Neural cell (in vitro differentiated cells): ENCODE data around the gene PRKACB.

Experiments used
- EZH2 ChIP-seq: fragments of 200-600, 300-800 bp; shearing (Covaris generic), sonication (generic); IDR thresholded peaks from 2 replicates; pipeline ENCODE4 v1.6.1; 2014; ENCODE audit warnings: antibody characterized with exemption, low read length, borderline replicate concordance, mild to moderate bottlenecking; ENCODE audit not compliant: insufficient read depth, poor library complexity, severe bottlenecking
- POLR2AphosphoS5 ChIP-seq: IDR thresholded peaks from 2 replicates; pipeline ENCODE4 v1.6.1; 2012
- RAD21 ChIP-seq: fragments of 450-650 bp; conservative IDR thresholded peaks from 2 replicates; pipeline ENCODE4 v1.6.1; 2014; ENCODE audit warnings: antibody characterized with exemption, mild to moderate bottlenecking, moderate library complexity
- TAF1 ChIP-seq: IDR thresholded peaks from 2 replicates; pipeline ENCODE4 v1.6.1; 2012; ENCODE audit warnings: low read depth
- TF ChIP-seq, protein P1 (sequence below): fragments of 450-650 bp; IDR thresholded peaks from 2 replicates; pipeline ENCODE4 v1.5.1; 2014; ENCODE audit warnings: antibody characterized with exemption, mild to moderate bottlenecking, moderate library complexity; ENCODE audit not compliant: poor library complexity, severe bottlenecking
- TF ChIP-seq, protein P2 (sequence below): IDR thresholded peaks from 2 replicates; pipeline ENCODE4 v1.6.1; 2012; ENCODE audit warnings: borderline replicate concordance

DNA sequence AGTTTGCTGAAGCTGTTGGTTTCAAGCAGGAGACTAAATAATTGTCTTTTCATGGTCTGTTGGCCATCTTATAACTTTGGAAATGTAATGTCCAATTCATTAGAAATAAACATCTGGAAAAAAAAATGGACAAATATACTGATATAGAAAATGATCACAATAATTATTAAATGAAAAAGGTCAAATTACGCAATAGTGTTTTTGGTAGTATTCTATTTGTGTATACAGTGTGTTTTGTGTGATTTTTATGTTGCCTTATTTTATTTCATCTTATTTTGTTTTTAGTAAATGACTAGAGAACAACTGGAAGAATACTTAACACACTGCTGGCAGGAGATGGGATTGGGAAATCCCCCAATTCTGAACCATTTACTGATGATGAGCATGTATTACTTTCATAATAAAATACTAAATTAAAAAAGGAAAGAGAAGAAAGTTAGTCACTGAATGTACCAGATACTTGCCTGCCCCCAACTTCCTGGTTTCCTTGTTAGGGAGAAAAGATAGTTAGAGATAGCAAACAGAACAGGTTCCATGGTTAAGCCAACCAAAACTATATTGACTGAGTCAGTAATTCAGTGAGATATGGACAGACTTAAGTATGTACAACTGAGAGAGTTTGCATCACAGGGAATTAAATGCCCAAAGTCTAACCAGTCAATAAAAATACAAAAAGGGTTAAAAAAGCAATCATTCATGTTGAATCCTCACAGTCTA, 133.4 kb downstream of the PRKACB start:
- TF ChIP-seq EZH2 (no peak), POLR2AphosphoS5 (no peak), RAD21 (no peak), TAF1 (no peak)
- TF ChIP-seq, protein P1, sequence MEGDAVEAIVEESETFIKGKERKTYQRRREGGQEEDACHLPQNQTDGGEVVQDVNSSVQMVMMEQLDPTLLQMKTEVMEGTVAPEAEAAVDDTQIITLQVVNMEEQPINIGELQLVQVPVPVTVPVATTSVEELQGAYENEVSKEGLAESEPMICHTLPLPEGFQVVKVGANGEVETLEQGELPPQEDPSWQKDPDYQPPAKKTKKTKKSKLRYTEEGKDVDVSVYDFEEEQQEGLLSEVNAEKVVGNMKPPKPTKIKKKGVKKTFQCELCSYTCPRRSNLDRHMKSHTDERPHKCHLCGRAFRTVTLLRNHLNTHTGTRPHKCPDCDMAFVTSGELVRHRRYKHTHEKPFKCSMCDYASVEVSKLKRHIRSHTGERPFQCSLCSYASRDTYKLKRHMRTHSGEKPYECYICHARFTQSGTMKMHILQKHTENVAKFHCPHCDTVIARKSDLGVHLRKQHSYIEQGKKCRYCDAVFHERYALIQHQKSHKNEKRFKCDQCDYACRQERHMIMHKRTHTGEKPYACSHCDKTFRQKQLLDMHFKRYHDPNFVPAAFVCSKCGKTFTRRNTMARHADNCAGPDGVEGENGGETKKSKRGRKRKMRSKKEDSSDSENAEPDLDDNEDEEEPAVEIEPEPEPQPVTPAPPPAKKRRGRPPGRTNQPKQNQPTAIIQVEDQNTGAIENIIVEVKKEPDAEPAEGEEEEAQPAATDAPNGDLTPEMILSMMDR = no peak
- TF ChIP-seq, protein P2, sequence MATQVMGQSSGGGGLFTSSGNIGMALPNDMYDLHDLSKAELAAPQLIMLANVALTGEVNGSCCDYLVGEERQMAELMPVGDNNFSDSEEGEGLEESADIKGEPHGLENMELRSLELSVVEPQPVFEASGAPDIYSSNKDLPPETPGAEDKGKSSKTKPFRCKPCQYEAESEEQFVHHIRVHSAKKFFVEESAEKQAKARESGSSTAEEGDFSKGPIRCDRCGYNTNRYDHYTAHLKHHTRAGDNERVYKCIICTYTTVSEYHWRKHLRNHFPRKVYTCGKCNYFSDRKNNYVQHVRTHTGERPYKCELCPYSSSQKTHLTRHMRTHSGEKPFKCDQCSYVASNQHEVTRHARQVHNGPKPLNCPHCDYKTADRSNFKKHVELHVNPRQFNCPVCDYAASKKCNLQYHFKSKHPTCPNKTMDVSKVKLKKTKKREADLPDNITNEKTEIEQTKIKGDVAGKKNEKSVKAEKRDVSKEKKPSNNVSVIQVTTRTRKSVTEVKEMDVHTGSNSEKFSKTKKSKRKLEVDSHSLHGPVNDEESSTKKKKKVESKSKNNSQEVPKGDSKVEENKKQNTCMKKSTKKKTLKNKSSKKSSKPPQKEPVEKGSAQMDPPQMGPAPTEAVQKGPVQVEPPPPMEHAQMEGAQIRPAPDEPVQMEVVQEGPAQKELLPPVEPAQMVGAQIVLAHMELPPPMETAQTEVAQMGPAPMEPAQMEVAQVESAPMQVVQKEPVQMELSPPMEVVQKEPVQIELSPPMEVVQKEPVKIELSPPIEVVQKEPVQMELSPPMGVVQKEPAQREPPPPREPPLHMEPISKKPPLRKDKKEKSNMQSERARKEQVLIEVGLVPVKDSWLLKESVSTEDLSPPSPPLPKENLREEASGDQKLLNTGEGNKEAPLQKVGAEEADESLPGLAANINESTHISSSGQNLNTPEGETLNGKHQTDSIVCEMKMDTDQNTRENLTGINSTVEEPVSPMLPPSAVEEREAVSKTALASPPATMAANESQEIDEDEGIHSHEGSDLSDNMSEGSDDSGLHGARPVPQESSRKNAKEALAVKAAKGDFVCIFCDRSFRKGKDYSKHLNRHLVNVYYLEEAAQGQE = no peak
